HepG2 (cell line): ENCODE data around the gene UTRN. TPM values are rescaled to one million over a fixed set of nuclear protein-coding genes. Genes with fewer than 3 reads are reported as not detected.

Source experiments
- CBX5 ChIP-seq: sonication (generic); formaldehyde crosslinking; IDR thresholded peaks from 2 replicates; pipeline ENCODE4 v1.4.0; 2020; ENCODE audit warnings: missing genetic modification reagents, borderline replicate concordance
- DR1 ChIP-seq: sonication (generic); formaldehyde crosslinking; IDR thresholded peaks from 2 replicates; pipeline ENCODE4 v1.8.0; 2021; ENCODE audit warnings: mild to moderate bottlenecking, missing genetic modification reagents, inconsistent platforms
- HNF4G ChIP-seq, 2 experiments: sonication (generic) in 1 of 2; formaldehyde crosslinking in 1 of 2; IDR thresholded peaks; 2 replicates each; pipeline versions ENCODE4 v1.4.0 to v1.6.1; 2011 to 2020; ENCODE audit warnings: borderline replicate concordance in 2 of 2, low read depth in 2 of 2, mild to moderate bottlenecking in 2 of 2, low read length in 1 of 2, missing genetic modification reagents in 1 of 2, moderate library complexity in 1 of 2
- KLF13 ChIP-seq: sonication (generic); formaldehyde crosslinking; IDR thresholded peaks from 2 replicates; pipeline ENCODE4 v1.4.0; 2020; ENCODE audit warnings: mild to moderate bottlenecking, missing genetic modification reagents
- MXD4 ChIP-seq: IDR thresholded peaks from 2 replicates; pipeline ENCODE4 v1.6.1; 2016; ENCODE audit warnings: mild to moderate bottlenecking, missing biosample characterization, missing genetic modification reagents
- PATZ1 ChIP-seq: sonication (generic); formaldehyde crosslinking; IDR thresholded peaks from 2 replicates; pipeline ENCODE4 v1.4.0; 2020; ENCODE audit warnings: missing genetic modification reagents
- RBM22 ChIP-seq: fragments of 200-400 bp; formaldehyde crosslinking; optimal IDR thresholded peaks from 2 replicates; pipeline ENCODE3; 2017; ENCODE audit warnings: mild to moderate bottlenecking, low read length, moderate library complexity
- REL ChIP-seq: sonication (generic); formaldehyde crosslinking; conservative IDR thresholded peaks from 2 replicates; pipeline ENCODE4 v1.8.0; 2022; ENCODE audit warnings: mild to moderate bottlenecking, missing genetic modification reagents, moderate library complexity
- RXRA ChIP-seq: sonication (generic); formaldehyde crosslinking; IDR thresholded peaks from 2 replicates; pipeline ENCODE4 v1.5.1; 2020; ENCODE audit warnings: missing genetic modification reagents
- RXRB ChIP-seq: IDR thresholded peaks from 2 replicates; pipeline ENCODE4 v1.6.1; 2016; ENCODE audit warnings: borderline replicate concordance, missing genetic modification reagents, missing compliant biosample characterization
- SNAPC2 ChIP-seq: sonication (generic); formaldehyde crosslinking; IDR thresholded peaks from 2 replicates; pipeline ENCODE4 v1.8.1; 2022; ENCODE audit warnings: mild to moderate bottlenecking, missing genetic modification reagents
- SOX13 ChIP-seq, 3 experiments: fragments of 450-650 bp in 1 of 3; sonication (generic) in 1 of 3; formaldehyde crosslinking in 1 of 3; IDR thresholded peaks in 2 of 3; conservative IDR thresholded peaks in 1 of 3; 2 replicates each; pipeline versions ENCODE4 v1.5.0 to v1.6.1; 2016 to 2020; ENCODE audit warnings: antibody characterized with exemption in 1 of 3, mild to moderate bottlenecking in 1 of 3, missing compliant biosample characterization in 1 of 3, missing genetic modification reagents in 1 of 3, moderate library complexity in 1 of 3
- TEAD2 ChIP-seq: sonication (generic); formaldehyde crosslinking; IDR thresholded peaks from 2 replicates; pipeline ENCODE4 v1.9.0; 2021; ENCODE audit warnings: missing genetic modification reagents
- TERF1 ChIP-seq: sonication (generic); formaldehyde crosslinking; IDR thresholded peaks from 2 replicates; pipeline ENCODE4 v1.8.0; 2022; ENCODE audit warnings: mild to moderate bottlenecking, missing genetic modification reagents, moderate library complexity
- ZBTB21 ChIP-seq: sonication (generic); formaldehyde crosslinking; IDR thresholded peaks from 2 replicates; pipeline ENCODE4 v1.4.0; 2020; ENCODE audit warnings: missing genetic modification reagents
- ZNF121 ChIP-seq: sonication (generic); formaldehyde crosslinking; IDR thresholded peaks from 2 replicates; pipeline ENCODE4 v1.5.0; 2020; ENCODE audit warnings: mild to moderate bottlenecking, missing genetic modification reagents
- ZNF180 ChIP-seq: sonication (generic); formaldehyde crosslinking; IDR thresholded peaks from 2 replicates; pipeline ENCODE4 v1.4.0; 2020; ENCODE audit warnings: low read depth, missing genetic modification reagents, borderline replicate concordance
- ZNF720 ChIP-seq: sonication (generic); formaldehyde crosslinking; IDR thresholded peaks from 2 replicates; pipeline ENCODE4 v1.4.0; 2020; ENCODE audit warnings: missing genetic modification reagents
- ZNF770 ChIP-seq: sonication (generic); formaldehyde crosslinking; IDR thresholded peaks from 2 replicates; pipeline ENCODE4 v1.5.0; 2020; ENCODE audit warnings: mild to moderate bottlenecking, missing genetic modification reagents
- ZNF782 ChIP-seq: sonication (generic); formaldehyde crosslinking; IDR thresholded peaks from 2 replicates; pipeline ENCODE4 v1.4.0; 2020; ENCODE audit warnings: missing genetic modification reagents, mild to moderate bottlenecking, borderline replicate concordance
- ZSCAN20 ChIP-seq: sonication (generic); formaldehyde crosslinking; IDR thresholded peaks from 2 replicates; pipeline ENCODE4 v1.4.0; 2020; ENCODE audit warnings: missing genetic modification reagents, mild to moderate bottlenecking, borderline replicate concordance
- polyA plus RNA-seq, 8 experiments: library from polyadenylated mRNA; depleted of rRNA in 3 of 8; stranded (reverse) in 7 of 8; unstranded in 1 of 8; fragments of >200 nt; fragmentation: Illumina TruSeq in 4 of 8; extraction: Trizol in 4 of 8; gene quantifications; 2 replicates each; pipeline versions ENCODE4 v1.2.1 to v1.2.3, GENCODE V29; 2011 to 2016; ENCODE audit warnings: low read depth in 4 of 8, missing spikeins in 1 of 8, mixed read lengths in 1 of 8; ENCODE audit not compliant: insufficient read depth in 1 of 8
- total RNA-seq, 5 experiments: library from RNA; depleted of rRNA; stranded (reverse); fragments of >200 nt; fragmentation: Illumina TruSeq; extraction: Trizol; gene quantifications; 2 replicates each; pipeline ENCODE4 v1.2.3, GENCODE V29; 2016; ENCODE audit warnings: low read depth in 1 of 5

The UTRN gene
- total and polyA plus RNA-seq, 2 of the 13 experiments (the other 11 are each of a cell fraction or from before 2014, with no cell fraction given): 102 to 116 TPM

- peak; percentile 72 for TF ChIP-seq ZNF770
- TF ChIP-seq ZNF782 (CRISPR knock-in tag): peak; percentile 85
- TF ChIP-seq SOX13 (IDR thresholded peaks at IDR 0.05): no peak
- TF ChIP-seq SOX13 (CRISPR knock-in tag; conservative IDR thresholded peaks at IDR 0.05 in 1 of 2, IDR thresholded peaks at IDR 0.05 in 1 of 2): peak in 1 of 2 experiments; percentile 64; a peak in 1 of 4 replicates
- TF ChIP-seq ZNF121 (CRISPR knock-in tag): peak; percentile 55; the same call in 1 of the 2 replicates
- TF ChIP-seq CBX5: peak; percentile 9; the same call in 1 of the 2 replicates
- peak; percentile 56 for TF ChIP-seq RXRA (CRISPR knock-in tag)
- TF ChIP-seq DR1 (CRISPR knock-in tag): peak; percentile 87
- no peak for TF ChIP-seq ZNF720 (CRISPR knock-in tag)
- TF ChIP-seq KLF13 (CRISPR knock-in tag): 0 out of 2 replicates have a peak, but pooled peaks have one; percentile 52
- TF ChIP-seq SNAPC2: no peak
- TF ChIP-seq PATZ1 (CRISPR knock-in tag): peak; percentile 98
- TF ChIP-seq RXRB: peak; percentile 70; the same call in 1 of the 2 replicates
- TF ChIP-seq TEAD2 (CRISPR knock-in tag): no peak
- no peak; the same call in 1 of the 2 replicates for TF ChIP-seq ZSCAN20 (CRISPR knock-in tag)
- TF ChIP-seq RBM22: no peak
- no peak for TF ChIP-seq ZNF180 (CRISPR knock-in tag)
- no peak for TF ChIP-seq HNF4G (IDR thresholded peaks at IDR 0.05; ENCODE audit: borderline replicate concordance, low read depth, low read length)
- peak; percentile 70; the same call in 1 of the 2 replicates for TF ChIP-seq HNF4G (CRISPR knock-in tag; IDR thresholded peaks at IDR 0.05; ENCODE audit: borderline replicate concordance, low read depth)
- peak; percentile 79 for TF ChIP-seq MXD4 (CRISPR knock-in tag)
- no peak; the same call in 1 of the 2 replicates for TF ChIP-seq REL (CRISPR knock-in tag)
- no peak for TF ChIP-seq ZBTB21 (CRISPR knock-in tag)
- TF ChIP-seq TERF1 (CRISPR knock-in tag): peak; percentile 88
These were observed at the start of gene UTRN (continued) for GRCh38 chr6:144284783-144285547.
